Progenitor cell of endocrine pancreas (in vitro differentiated cells): ENCODE results near the gene TRH. TPM values are rescaled to one million over a fixed set of nuclear protein-coding genes. Genes with fewer than 3 reads are reported as not detected.

Source experiments
- DNase-seq: peaks from one replicate; pipeline ENCODE4 v3.0.0; 2021; ENCODE audit warnings: low spot score; ENCODE audit not compliant: unreplicated experiment
- H3K27ac Mint-ChIP-seq: 2 replicates; pipeline ENCODE4 v1.8.0; 2021; ENCODE audit warnings: mild to moderate bottlenecking, moderate library complexity, mixed read lengths
- H3K27me3 Mint-ChIP-seq: 2 replicates; pipeline ENCODE4 v1.8.0; 2021; ENCODE audit warnings: mixed read lengths
- H3K36me3 Mint-ChIP-seq: 2 replicates; pipeline ENCODE4 v1.8.0; 2022; ENCODE audit warnings: mixed read lengths; ENCODE audit not compliant: insufficient read depth
- H3K4me1 Mint-ChIP-seq: 2 replicates; pipeline ENCODE4 v1.8.0; 2021; ENCODE audit warnings: low read depth, mixed read lengths
- H3K4me3 Mint-ChIP-seq: 2 replicates; pipeline ENCODE4 v1.8.0; 2021; ENCODE audit warnings: low read depth, mild to moderate bottlenecking, moderate library complexity, mixed read lengths
- H3K9me3 Mint-ChIP-seq: 2 replicates; pipeline ENCODE4 v1.8.0; 2021; ENCODE audit warnings: low read depth, mixed read lengths
- total RNA-seq: library from RNA; stranded (reverse); gene quantifications from 2 replicates; pipeline ENCODE4 v1.2.1, GENCODE V29; 2021
- TF ChIP-seq, protein P1 (sequence below): fragments of 200-600 bp; sonication (generic); IDR thresholded peaks from one replicate; pipeline ENCODE4 v1.5.0; 2021; ENCODE audit warnings: antibody characterized with exemption, mild to moderate bottlenecking; ENCODE audit not compliant: unreplicated experiment

TRH gene
- total RNA-seq, 1 donor from 2014 or later, result 0.36 TPM

DNA sequence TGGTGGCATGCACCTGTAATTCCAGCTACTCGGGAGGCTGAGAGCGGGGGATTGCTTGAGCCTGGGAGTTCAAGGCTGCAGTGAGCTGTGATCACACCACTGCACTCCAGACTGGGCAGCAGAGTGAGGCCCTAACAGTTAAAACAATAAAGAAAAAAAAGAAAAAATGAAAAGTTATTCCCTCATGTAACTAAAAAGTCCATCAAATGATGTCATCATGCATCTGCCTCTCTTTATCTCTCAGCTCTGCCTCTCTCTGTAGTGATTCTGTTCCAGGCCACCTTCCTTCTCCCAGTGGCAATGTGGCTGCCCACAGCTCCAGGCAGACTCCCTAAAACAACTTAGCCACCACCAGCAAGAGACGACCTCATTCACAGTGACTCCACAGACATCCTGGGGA is 31.5 kb upstream of the TRH start:
- H3K9me3 Mint-ChIP-seq, result peaks cover 6% of the 10 kb centered on the region
- DNase-seq, result no peak
- peaks cover 2% of the 10 kb centered on the region for H3K4me1 Mint-ChIP-seq
- TF ChIP-seq, protein P1, sequence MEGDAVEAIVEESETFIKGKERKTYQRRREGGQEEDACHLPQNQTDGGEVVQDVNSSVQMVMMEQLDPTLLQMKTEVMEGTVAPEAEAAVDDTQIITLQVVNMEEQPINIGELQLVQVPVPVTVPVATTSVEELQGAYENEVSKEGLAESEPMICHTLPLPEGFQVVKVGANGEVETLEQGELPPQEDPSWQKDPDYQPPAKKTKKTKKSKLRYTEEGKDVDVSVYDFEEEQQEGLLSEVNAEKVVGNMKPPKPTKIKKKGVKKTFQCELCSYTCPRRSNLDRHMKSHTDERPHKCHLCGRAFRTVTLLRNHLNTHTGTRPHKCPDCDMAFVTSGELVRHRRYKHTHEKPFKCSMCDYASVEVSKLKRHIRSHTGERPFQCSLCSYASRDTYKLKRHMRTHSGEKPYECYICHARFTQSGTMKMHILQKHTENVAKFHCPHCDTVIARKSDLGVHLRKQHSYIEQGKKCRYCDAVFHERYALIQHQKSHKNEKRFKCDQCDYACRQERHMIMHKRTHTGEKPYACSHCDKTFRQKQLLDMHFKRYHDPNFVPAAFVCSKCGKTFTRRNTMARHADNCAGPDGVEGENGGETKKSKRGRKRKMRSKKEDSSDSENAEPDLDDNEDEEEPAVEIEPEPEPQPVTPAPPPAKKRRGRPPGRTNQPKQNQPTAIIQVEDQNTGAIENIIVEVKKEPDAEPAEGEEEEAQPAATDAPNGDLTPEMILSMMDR, result no peak
- H3K36me3 Mint-ChIP-seq, result no peaks in the 10 kb centered on the region
- H3K27ac Mint-ChIP-seq, result no peak overlapping the region
- peaks cover 19% of the 10 kb centered on the region for H3K27me3 Mint-ChIP-seq
- H3K4me3 Mint-ChIP-seq, result no peak overlapping the region

DNA sequence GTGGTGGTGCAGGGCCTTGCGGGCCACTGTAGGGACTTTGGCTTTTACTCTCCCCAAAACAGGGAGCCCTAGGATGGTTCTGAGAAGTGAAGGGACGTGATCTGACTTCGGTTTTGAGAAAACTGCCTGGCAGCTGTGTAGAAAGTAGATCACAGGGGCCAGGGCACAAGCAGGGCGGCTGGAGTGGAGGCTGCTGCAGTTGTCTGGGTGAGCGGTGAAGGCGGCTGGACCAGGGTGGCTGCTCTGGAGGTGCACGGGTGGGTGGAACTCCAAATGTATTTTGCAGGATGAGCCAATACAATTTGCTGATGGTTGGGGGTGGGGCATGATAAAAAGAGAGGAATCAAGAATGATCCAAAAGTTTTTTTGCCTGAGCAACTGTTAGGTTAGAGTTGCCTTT is 29.8 kb upstream of the TRH start:
- Mint-ChIP-seq H3K9me3 (peaks cover 6% of the 10 kb centered on the region), H3K27me3 (peaks cover 23% of the 10 kb centered on the region), H3K4me1 (peaks cover 2% of the 10 kb centered on the region), H3K36me3 (no peaks in the 10 kb centered on the region), H3K4me3 (no peak overlapping the region), H3K27ac (no peak overlapping the region)
- TF ChIP-seq, protein P1, result no peak
- no peak for DNase-seq

DNA sequence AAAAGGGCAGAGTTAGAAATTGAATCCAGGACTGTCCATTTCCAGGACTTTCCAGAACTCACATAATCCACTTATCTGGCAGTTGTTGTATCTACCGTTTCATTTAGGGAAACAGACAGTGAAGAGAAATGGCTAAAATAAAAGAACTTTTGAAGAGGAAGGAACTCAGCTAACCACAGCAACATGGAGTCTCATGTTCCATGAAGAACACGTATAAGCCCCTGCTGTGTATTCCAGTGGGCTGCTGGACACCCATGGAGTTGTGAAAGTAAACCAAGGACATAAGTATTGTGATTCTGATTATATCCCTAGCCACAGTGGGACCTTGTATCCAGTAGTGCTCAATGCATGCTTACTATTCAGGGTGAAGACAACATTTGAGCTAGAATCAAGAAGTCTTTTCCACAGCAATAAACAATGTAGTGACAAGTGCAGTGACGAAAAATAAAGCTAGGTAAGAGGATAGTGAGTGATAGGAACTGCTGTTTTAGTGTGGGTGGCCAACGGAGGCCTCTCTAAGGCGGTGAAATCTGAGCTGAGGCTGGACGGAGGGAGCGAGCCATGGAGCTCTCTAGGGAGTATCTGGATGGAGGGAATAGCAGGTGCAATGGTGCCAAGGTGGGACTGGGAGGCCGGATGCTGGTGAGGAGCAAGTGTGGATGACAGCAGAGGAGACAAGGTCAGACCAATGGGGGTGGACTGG is 26.8 kb upstream of the TRH start:
- Mint-ChIP-seq H3K36me3 (no peaks in the 10 kb centered on the region), H3K27ac (no peak overlapping the region), H3K27me3 (peaks cover 19% of the 10 kb centered on the region), H3K4me3 (no peak overlapping the region), H3K4me1 (no peaks in the 10 kb centered on the region), H3K9me3 (peaks cover 6% of the 10 kb centered on the region)
- TF ChIP-seq, protein P1, result no peak
- DNase-seq, result no peak

GRCh38 chr3:129950318-129951046 is 24.0 kb upstream of the TRH start:
- TF ChIP-seq, protein P1, result no peak
- Mint-ChIP-seq H3K36me3 (no peaks in the 10 kb centered on the region), H3K4me3 (no peak overlapping the region), H3K4me1 (no peaks in the 10 kb centered on the region), H3K27ac (no peak overlapping the region), H3K27me3 (peaks cover 21% of the 10 kb centered on the region), H3K9me3 (no peaks in the 10 kb centered on the region)
- no peak for DNase-seq

GRCh38 chr3:129952556-129953355 is 21.8 kb upstream of the TRH start:
- TF ChIP-seq, protein P1, result no peak
- H3K9me3 Mint-ChIP-seq, result no peaks in the 10 kb centered on the region

More at GRCh38 chr3:129952556-129953355, 21.8 kb upstream of the TRH start:
- no peaks in the 10 kb centered on the region for H3K36me3 Mint-ChIP-seq
- no peak for DNase-seq
- no peak overlapping the region for H3K4me3 Mint-ChIP-seq
- H3K27ac Mint-ChIP-seq, result no peak overlapping the region
- H3K4me1 Mint-ChIP-seq, result no peaks in the 10 kb centered on the region
- H3K27me3 Mint-ChIP-seq, result peaks cover 22% of the 10 kb centered on the region
